Skeletal muscle tissue (tissue), 4 donors: ENCODE measurements around the gene GFOD1. TPM values are rescaled to one million over a fixed set of nuclear protein-coding genes. Genes with fewer than 3 reads are reported as not detected.

ENCODE experiments used
- H3K27ac ChIP-seq: one replicate; pipeline ENCODE4 v1.7.0; 2013; ENCODE audit warnings: mild to moderate bottlenecking, low read depth, low read length, inconsistent platforms
- H3K27me3 ChIP-seq, 3 donors: one replicate each; pipeline ENCODE4 v1.7.0; 2013; ENCODE audit warnings: low read length in 3 of 3; ENCODE audit not compliant: control insufficient read depth in 3 of 3, insufficient read depth in 3 of 3
- H3K36me3 ChIP-seq, 3 donors: one replicate each; pipeline ENCODE4 v1.7.0; 2013; ENCODE audit warnings: low read length in 3 of 3; ENCODE audit not compliant: control insufficient read depth in 3 of 3, insufficient read depth in 3 of 3
- H3K4me1 ChIP-seq, 3 donors: one replicate each; pipeline ENCODE4 v1.7.0; 2013; ENCODE audit warnings: low read length in 3 of 3, mild to moderate bottlenecking in 3 of 3; ENCODE audit not compliant: control insufficient read depth in 3 of 3, insufficient read depth in 3 of 3
- H3K4me3 ChIP-seq, 3 donors: one replicate each; pipeline ENCODE4 v1.7.0; 2013; ENCODE audit warnings: low read length in 3 of 3
- H3K9ac ChIP-seq, 3 donors: one replicate each; pipeline ENCODE4 v1.7.0; 2013; ENCODE audit warnings: low read length in 3 of 3, mild to moderate bottlenecking in 3 of 3, moderate library complexity in 2 of 3, low read depth in 1 of 3
- H3K9me3 ChIP-seq, 3 donors: one replicate each; pipeline ENCODE4 v1.7.0; 2013; ENCODE audit warnings: low read length in 3 of 3; ENCODE audit not compliant: control insufficient read depth in 3 of 3
- total RNA-seq: library from RNA; depleted of rRNA; stranded (reverse); fragments of >200 nt; gene quantifications from one replicate; pipeline ENCODE4 v1.2.3, GENCODE V29; 2014
- donor health status: Osteomylitis.

The GFOD1 gene
- total RNA-seq, 1 donor from 2014 or later: 6.3 TPM

DNA sequence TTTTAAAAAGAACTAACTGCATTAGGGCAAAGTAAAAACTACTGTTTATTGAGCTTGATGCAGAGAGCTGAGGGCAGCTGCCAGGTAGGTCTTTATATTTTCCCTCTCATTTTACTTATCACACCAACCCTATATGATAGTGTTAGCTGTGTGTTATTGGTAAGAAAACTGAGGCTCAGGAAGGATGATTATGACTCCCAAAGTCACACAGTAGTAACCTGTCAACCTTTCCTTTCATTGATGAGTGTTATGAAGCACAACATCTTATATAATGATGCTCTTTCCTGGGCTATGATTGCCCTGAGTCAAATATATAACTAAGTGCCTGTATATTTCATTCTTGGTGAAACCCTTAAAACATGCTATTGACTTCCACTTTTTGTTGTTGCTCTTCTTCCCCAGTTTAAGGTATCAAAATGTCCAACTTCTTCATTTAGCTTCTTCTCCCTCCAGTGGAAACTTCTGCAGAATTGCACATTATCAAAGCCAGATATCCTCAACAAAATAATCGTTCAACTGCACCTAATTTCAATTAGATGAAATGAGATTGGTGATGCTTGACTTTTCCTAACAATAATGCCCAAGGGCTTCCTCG lies 8.1 kb downstream of the GFOD1 start:
- Histone ChIP-seq H3K9ac (no peak overlapping the region), H3K27ac (no peak overlapping the region), H3K9me3 (peaks cover 0 to 4% (median 0%) of the 10 kb centered on the region in 3 donors), H3K4me1 (peaks cover 25 to 31% (median 27%) of the 10 kb centered on the region in 3 donors), H3K27me3 (no peaks in the 10 kb centered on the region), H3K36me3 (peaks cover 0 to 5% (median 0%) of the 10 kb centered on the region in 3 donors), H3K4me3 (no peak overlapping the region)

DNA sequence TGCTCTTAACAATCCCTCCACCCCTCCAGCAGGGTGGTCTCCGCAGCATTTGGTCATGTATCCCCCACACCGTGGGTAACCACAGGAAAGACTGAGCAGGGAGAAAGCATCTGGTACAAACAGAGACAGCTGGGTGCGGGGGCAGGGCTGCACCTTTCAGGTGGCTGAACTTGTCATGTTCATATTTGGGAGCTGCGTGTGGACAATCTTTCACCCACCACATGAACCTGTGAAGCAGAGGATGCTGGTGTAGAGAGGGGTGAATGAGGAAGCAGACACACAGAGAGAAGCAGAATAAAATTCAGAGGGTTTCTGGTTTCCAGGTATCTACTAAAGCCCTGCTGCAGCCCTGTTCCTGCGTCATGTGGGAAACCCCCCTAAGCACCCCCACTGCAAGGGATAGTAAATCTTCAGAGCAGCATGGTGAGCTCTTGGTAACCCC lies 8.9 kb downstream of the GFOD1 start:
- Histone ChIP-seq H3K9ac (no peak overlapping the region), H3K4me3 (no peak overlapping the region), H3K36me3 (peaks cover 0 to 5% (median 0%) of the 10 kb centered on the region in 3 donors), H3K9me3 (peaks cover 0 to 4% (median 0%) of the 10 kb centered on the region in 3 donors), H3K27me3 (no peaks in the 10 kb centered on the region), H3K27ac (no peak overlapping the region), H3K4me1 (peaks cover 22 to 29% (median 27%) of the 10 kb centered on the region in 3 donors)

DNA sequence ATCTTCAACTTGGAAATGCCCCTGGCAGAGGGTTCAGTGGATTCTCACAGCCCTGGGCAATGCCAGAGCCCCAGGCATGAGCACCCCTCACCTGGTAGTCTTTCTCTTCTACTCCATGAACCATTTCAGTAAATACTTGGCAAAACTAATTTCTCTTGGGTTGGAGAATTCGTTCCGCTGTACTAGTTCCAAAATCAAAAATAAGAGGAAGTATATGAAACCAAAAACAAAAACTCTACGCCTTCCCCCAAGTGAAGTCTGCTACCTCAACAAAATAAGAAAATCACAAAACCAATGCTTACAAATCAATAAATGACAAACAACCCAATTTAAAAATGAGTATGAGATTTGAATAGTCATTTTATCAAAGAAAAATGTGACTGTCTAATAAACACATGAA lies 12.6 kb downstream of the GFOD1 start:
- H3K4me1 ChIP-seq: peaks cover 12 to 24% (median 14%) of the 10 kb centered on the region in 3 donors
- no peak overlapping the region for H3K27ac ChIP-seq
- H3K36me3 ChIP-seq: peaks cover 0 to 7% (median 0%) of the 10 kb centered on the region in 3 donors

DNA sequence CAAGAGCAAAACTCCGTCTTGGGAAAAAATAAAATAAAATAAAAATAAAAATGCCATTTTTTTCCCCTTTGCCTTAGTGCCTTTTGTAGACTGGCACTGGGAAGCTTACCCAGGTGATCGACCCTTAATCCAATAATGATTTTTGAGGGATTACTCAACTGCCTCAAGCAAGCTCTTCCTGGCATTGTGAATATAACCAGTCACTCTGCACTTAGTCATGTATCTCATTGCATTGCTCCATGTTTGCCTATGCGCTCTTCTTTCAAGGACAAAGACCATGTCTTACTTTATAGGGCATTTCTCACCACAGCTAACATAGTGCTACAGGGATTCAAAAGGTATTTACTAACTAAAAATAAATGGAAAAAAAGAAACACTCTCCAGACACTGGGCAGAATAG lies 13.0 kb downstream of the GFOD1 start:
- Histone ChIP-seq H3K36me3 (peaks cover 0 to 7% (median 0%) of the 10 kb centered on the region in 3 donors), H3K27me3 (no peaks in the 10 kb centered on the region), H3K4me1 (peaks cover 10 to 22% (median 13%) of the 10 kb centered on the region in 3 donors), H3K9me3 (peaks cover 0 to 4% (median 0%) of the 10 kb centered on the region in 3 donors), H3K27ac (no peak overlapping the region), H3K4me3 (no peak overlapping the region), H3K9ac (no peak overlapping the region)

More for the DNA sequence above, 12.6 kb downstream of the GFOD1 start:
- H3K4me3 ChIP-seq: no peak overlapping the region
- H3K9me3 ChIP-seq: peaks cover 0 to 4% (median 0%) of the 10 kb centered on the region in 3 donors
- no peak overlapping the region for H3K9ac ChIP-seq
- no peaks in the 10 kb centered on the region for H3K27me3 ChIP-seq

DNA sequence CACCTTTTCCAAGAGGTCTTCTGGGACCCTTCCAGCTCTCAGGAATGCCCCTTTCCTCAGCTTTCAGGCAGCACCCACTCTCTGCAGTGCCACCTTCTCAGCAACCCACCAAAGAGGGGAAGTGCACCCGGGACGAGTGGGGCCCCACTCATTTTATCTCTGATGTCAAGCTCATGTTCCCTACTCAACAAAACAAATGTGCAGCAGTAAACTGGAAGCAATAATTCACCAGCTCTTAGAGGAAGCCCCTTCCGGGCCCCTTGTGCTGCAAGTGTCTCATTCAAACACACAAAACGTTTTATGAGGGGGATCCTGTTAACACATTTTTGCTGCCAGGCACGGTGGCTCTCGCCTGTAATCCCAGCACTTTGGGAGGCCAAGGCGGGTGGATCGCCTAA lies 13.6 kb downstream of the GFOD1 start:
- peaks cover 0 to 4% (median 0%) of the 10 kb centered on the region in 3 donors for H3K9me3 ChIP-seq
- no peak overlapping the region for H3K27ac ChIP-seq
- H3K4me1 ChIP-seq: peaks cover 10 to 22% (median 15%) of the 10 kb centered on the region in 3 donors
- H3K9ac ChIP-seq: no peak overlapping the region
- peaks cover 0 to 7% (median 0%) of the 10 kb centered on the region in 3 donors for H3K36me3 ChIP-seq
- H3K27me3 ChIP-seq: no peaks in the 10 kb centered on the region
- no peak overlapping the region for H3K4me3 ChIP-seq

DNA sequence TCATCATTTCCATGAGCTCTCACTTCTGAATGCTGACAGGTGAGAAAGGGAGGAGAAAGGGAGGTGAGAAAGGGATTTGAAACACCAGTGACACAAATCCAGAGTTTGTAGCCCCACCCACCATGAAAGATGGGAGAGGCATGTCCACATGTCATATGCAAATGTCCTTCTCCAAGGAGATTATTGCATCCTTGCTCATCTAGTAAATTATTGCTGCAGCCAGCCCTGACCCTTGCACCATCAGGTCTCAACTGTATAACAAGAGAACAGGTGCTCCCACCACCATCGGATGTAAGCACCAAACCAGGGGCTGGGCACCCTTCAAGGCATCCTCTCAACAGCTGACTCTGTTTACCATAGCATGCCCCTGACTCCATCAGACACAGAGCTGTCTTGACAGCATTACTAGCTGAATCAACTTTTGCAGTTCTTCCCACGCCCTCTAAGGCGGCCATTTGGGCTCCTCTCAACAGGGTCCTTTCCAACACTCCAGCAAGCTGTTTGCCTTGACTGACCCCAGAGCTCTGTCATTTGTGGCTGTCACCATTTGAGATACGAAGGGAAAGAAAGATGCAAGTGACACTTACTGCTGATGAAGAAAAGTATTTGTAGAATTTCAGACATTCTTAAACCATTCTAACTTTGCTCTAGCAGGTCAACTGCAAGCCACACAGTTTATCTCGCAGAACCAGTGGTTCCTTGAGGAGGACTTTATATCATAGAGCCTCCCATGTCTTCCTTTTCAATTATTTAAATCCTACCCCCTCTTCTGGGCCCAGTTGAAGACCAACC lies 14.2 kb downstream of the GFOD1 start:
- peaks cover 0 to 9% (median 0%) of the 10 kb centered on the region in 3 donors for H3K36me3 ChIP-seq
- H3K4me1 ChIP-seq: peaks cover 10 to 22% (median 16%) of the 10 kb centered on the region in 3 donors
- no peaks in the 10 kb centered on the region for H3K27me3 ChIP-seq
- H3K9ac ChIP-seq: no peak overlapping the region
- H3K27ac ChIP-seq: no peak overlapping the region
- no peak overlapping the region for H3K4me3 ChIP-seq
- H3K9me3 ChIP-seq: peaks cover 0 to 4% (median 0%) of the 10 kb centered on the region in 3 donors

DNA sequence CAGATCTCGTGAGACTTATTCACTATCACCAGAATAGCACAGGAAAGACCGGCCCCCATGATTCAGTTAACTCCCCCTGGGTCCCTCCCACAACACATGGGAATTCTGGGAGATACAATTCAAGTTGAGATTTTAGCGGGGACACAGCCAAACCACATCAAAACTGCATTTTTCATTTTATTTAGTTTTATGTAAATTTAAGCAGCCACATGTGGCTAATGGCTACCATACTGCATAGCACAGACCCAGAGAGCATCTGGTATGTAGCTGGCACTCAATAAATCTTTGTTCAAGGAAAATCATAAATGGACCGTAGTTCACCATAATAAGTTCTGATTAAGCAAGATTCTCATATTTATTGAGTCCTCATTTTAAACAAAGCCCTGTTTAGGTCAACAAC lies 15.3 kb downstream of the GFOD1 start:
- Histone ChIP-seq H3K9ac (no peak overlapping the region), H3K27ac (no peak overlapping the region), H3K36me3 (peaks cover 0 to 6% (median 0%) of the 10 kb centered on the region in 3 donors), H3K4me3 (no peak overlapping the region), H3K27me3 (no peaks in the 10 kb centered on the region), H3K4me1 (peaks cover 10 to 28% (median 16%) of the 10 kb centered on the region in 3 donors), H3K9me3 (peaks cover 0 to 4% (median 0%) of the 10 kb centered on the region in 3 donors)

DNA sequence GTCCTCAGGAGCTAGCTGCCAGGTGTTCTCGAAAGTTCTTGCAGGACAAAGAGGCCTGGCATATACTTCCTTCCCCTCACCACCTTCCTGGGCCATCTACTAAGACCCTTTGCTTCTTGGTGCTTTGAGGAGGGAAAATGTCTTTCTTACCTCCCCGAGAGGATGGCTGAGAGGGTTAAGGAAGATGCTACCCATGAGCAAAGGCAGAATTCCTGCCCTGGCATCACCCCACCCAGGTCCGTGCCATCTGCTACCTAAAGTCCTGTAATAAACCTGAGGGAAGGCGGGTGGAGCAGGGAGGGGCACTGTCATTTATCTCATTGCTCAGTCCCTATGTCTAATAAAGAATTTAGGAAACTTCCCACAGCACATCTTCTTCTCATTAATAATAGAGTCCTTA lies 16.2 kb downstream of the GFOD1 start:
- H3K4me3 ChIP-seq: no peak overlapping the region
- H3K36me3 ChIP-seq: peaks cover 0 to 6% (median 0%) of the 10 kb centered on the region in 3 donors
- H3K9me3 ChIP-seq: peaks cover 0 to 4% (median 0%) of the 10 kb centered on the region in 3 donors
- H3K4me1 ChIP-seq: peaks cover 5 to 34% (median 22%) of the 10 kb centered on the region in 3 donors
- H3K27me3 ChIP-seq: no peaks in the 10 kb centered on the region
- H3K9ac ChIP-seq: no peak overlapping the region
- no peak overlapping the region for H3K27ac ChIP-seq

DNA sequence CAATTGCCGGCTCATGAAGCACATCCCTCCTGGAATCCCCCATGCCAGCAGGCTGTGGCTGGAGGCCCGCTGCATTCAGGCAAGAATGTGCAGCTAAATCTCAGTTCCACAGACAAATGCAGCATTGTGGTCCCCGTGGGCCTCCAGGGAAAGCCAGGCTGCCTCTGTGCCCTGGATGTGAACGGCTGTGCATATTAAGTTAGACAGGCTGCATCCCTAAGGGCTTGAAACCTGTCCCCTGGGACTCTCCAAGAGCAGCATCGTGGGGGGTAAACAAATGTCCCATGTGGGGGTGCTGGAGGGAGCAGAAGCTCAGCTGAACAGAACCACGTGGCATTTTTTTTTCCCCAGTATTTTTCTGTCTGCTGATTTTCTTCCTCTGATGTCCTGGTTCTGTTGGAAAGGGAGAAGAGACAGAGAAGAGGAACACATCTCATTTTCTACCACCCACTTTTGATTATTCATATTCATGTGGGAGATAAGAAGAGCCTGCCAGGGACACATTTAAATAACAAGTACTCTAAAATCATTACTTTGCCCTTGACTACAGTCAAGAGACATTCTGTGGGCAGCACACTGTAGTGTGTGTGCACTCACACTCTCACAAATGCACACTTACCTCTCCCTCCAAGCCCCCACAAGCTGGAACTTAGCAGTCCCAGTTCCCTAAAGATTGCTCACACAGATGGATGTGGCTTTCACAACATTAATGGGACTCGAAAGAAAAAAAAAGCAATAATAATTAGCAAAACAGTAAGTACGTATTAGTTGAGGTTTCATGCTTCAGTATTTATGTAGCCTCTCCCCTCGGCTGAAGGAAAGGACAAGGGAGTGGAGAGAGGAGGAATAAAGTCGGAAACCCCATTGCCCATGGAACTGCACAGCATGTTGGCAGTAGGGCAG lies 16.9 kb downstream of the GFOD1 start:
- Histone ChIP-seq H3K36me3 (peaks cover 0 to 6% (median 0%) of the 10 kb centered on the region in 3 donors), H3K9me3 (no peaks in the 10 kb centered on the region), H3K9ac (no peak overlapping the region), H3K4me3 (no peak overlapping the region), H3K27ac (no peak overlapping the region), H3K27me3 (no peaks in the 10 kb centered on the region), H3K4me1 (peaks cover 5 to 34% (median 22%) of the 10 kb centered on the region in 3 donors)
